Measurements from ENCODE around the gene RAB4B.
"Not testable (repeated sequence)": the region's sequence is repeated elsewhere in the genome, so short reads cannot be mapped to it uniquely, and the experiment has no call there.

GRCh38 chr19:40766385-40766784 is 11.7 kb upstream of the RAB4B start:
- not testable (repeated sequence) for TF ChIP-seq POLR2A, CTCF (IDR thresholded peaks at IDR 0.05)
